Measurements from ENCODE around the gene TCEA2. TPM values are rescaled to one million over a fixed set of nuclear protein-coding genes. Genes with fewer than 3 reads are reported as not detected.
A peak's percentile ranks its signal among the peaks of the same experiment; 100 is the strongest.
"Not testable (repeated sequence)": the region's sequence is repeated elsewhere in the genome, so short reads cannot be mapped to it uniquely, and the experiment has no call there.

The TCEA2 gene
- total RNA-seq, 2 donors from 2014 or later = 7.9 to 9.9 TPM

GRCh38 chr20:64082126-64082731, 19.2 kb downstream of the TCEA2 start:
- intact Hi-C loops (cut with DNase I, micrococcal nuclease) = no loop called here
- DNase-seq = no peak
- ATAC-seq = no peak

- intact Hi-C loops (cut with DNase I, micrococcal nuclease) = no loop called here
- ATAC-seq (no peak), DNase-seq (no peak)
These were observed 19.9 kb downstream of the TCEA2 start for GRCh38 chr20:64082820-64083377.

GRCh38 chr20:64083378-64083803, 20.4 kb downstream of the TCEA2 start:
- ATAC-seq (peak; percentile 54), DNase-seq (peak in 1 of 2 donors; percentile 79)
- intact Hi-C loops (cut with DNase I, micrococcal nuclease) = no loop called here

GRCh38 chr20:64083804-64084684, 21.0 kb downstream of the TCEA2 start, which contains the start of gene LKAAEAR1:
Gene LKAAEAR1, minus strand, starts transcription at chr20:64084398. Its CDS starts 179 bp downstream, at chr20:64084219.
- ATAC-seq = no peak
- intact Hi-C loops (cut with DNase I, micrococcal nuclease) = no loop called here
- no peak for DNase-seq

- DNase-seq (no peak), ATAC-seq (no peak)
- intact Hi-C loops (cut with DNase I, micrococcal nuclease) = no loop called here
These were observed 21.7 kb downstream of the TCEA2 start for GRCh38 chr20:64084685-64085152.

- intact Hi-C loops (cut with DNase I, micrococcal nuclease) = no loop called here
- no peak for ATAC-seq
- DNase-seq = no peak
These were observed 23.8 kb downstream of the TCEA2 start for GRCh38 chr20:64086801-64087200.

- DNase-seq; ATAC-seq; intact Hi-C loops (cut with DNase I, micrococcal nuclease): not testable (repeated sequence)
These were observed 24.3 kb downstream of the TCEA2 start for GRCh38 chr20:64087226-64087825.

- intact Hi-C loops (cut with DNase I, micrococcal nuclease) = not testable (repeated sequence)
These were observed 25.6 kb downstream of the TCEA2 start for GRCh38 chr20:64088586-64088985.

GRCh38 chr20:64090165-64090564, 27.2 kb downstream of the TCEA2 start:
- no peak for DNase-seq
- intact Hi-C loops (cut with DNase I, micrococcal nuclease) = no loop called here
- no peak for ATAC-seq

More at GRCh38 chr20:64088586-64088985, 25.6 kb downstream of the TCEA2 start:
- DNase-seq, ATAC-seq: not testable (repeated sequence)

GRCh38 chr20:64091340-64091739, 28.3 kb downstream of the TCEA2 start:
- DNase-seq (no peak), ATAC-seq (no peak)
- intact Hi-C loops (cut with DNase I, micrococcal nuclease) = no loop called here

GRCh38 chr20:64091770-64092169, 28.8 kb downstream of the TCEA2 start:
- no peak for DNase-seq
- intact Hi-C loops (cut with DNase I, micrococcal nuclease) = no loop called here
- no peak for ATAC-seq

GRCh38 chr20:64092258-64093012, 29.4 kb downstream of the TCEA2 start:
- DNase-seq = no peak
- intact Hi-C loops (cut with DNase I, micrococcal nuclease) = no loop called here
- ATAC-seq = no peak

GRCh38 chr20:64093013-64093503, 30.1 kb downstream of the TCEA2 start:
- DNase-seq (no peak), ATAC-seq (no peak)
- intact Hi-C loops (cut with DNase I, micrococcal nuclease) = no loop called here

- no peak for ATAC-seq
- intact Hi-C loops (cut with DNase I, micrococcal nuclease) = no loop called here
These were observed 32.5 kb downstream of the TCEA2 start for GRCh38 chr20:64095455-64095854.

GRCh38 chr20:64095927-64096326, 32.9 kb downstream of the TCEA2 start:
- ATAC-seq (no peak), DNase-seq (no peak)
- intact Hi-C loops (cut with DNase I, micrococcal nuclease) = no loop called here

More at GRCh38 chr20:64095455-64095854, 32.5 kb downstream of the TCEA2 start:
- DNase-seq = no peak

- intact Hi-C loops (cut with DNase I, micrococcal nuclease) = no loop called here
- DNase-seq (no peak), ATAC-seq (no peak)
These were observed 33.5 kb downstream of the TCEA2 start for GRCh38 chr20:64096535-64096934.

GRCh38 chr20:64098471-64099013, 35.5 kb downstream of the TCEA2 start:
- intact Hi-C loops (cut with DNase I, micrococcal nuclease) = no loop called here
- DNase-seq = no peak
- ATAC-seq = no peak
